ENCODE data around the gene RNU1-4.
"Not testable (repeated sequence)": the region's sequence is repeated elsewhere in the genome, so short reads cannot be mapped to it uniquely, and the experiment has no call there.

RNU1-4 gene

DNA sequence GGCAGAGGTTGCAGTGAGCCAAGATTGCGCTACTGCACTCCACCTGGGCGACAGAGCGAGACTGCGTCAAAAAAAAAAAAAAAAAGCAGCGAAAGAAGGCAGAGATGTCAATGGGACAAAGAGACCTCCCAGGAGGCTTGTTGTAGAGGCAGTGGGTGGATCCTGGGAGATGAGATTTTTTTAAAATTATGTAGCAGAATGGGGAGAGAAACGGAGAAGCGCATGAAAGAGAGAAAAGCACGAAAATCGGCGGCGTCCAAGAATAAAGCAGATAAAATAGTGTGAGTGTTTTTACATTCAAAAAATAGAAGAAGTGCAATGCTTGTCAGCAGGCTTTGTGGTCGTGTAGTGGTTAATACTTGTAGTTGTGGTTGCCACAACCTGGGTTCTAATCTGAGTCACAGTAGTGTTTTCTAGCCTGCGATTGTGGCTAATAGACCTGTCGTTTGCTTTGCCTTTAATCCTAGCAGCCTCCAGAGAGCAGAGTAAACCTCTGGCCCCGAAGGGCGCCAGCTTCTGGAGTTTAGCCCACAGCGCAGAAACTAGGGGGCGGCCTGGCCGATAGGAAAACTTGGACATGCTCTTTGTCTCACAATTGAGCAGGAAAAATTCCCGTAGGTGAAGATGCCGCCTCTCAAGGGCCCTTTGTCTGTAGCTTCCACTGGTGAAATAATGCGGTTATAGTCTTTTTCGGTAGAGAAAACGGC, 11.9 kb upstream of the RNU1-4 start:
- not testable (repeated sequence) for H3K4me3 Mint-ChIP-seq; H3K4me1 Mint-ChIP-seq (ENCODE audit: low read depth in 2 of 2); H3K9me3 Mint-ChIP-seq; H3K27ac Mint-ChIP-seq; H3K36me3 Mint-ChIP-seq (ENCODE audit: insufficient read depth); H3K27me3 Mint-ChIP-seq
- DNase-seq: peak in 1 of 3 experiments; percentile 5
- ATAC-seq (replicated peaks): peak; percentile 80

DNA sequence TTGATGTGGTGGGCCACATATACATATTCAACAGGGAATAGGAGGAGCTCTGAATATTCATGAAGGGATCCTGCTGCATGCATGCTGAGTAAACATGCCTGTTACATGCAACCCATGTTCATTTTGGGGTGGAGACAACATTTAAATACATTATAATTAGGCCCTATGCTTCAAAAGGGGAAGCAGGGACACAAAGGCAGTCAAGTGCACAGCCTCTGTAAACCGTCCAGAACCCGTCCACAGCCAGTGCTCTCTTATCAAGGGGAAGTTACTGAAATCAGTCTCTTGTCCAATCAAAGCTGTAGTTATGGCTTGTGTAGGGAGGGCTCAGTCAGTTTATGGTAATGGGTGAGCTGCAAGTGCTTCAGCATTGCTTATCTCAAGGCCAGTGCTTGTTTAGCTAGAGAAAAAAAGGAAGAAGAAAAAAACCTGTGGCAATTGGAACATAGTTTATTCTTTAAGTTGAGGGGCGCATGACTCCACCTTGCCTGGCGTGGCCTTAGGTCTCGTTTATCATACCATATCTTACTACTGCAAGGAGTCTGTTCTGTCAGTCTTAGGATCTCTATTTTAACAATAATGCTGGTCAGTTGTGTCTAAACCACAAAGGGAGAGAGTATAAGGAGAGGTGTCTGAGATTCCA, 7.9 kb upstream of the RNU1-4 start:
- not testable (repeated sequence) for H3K27me3 Mint-ChIP-seq; H3K4me1 Mint-ChIP-seq (ENCODE audit: low read depth in 2 of 2); ATAC-seq (replicated peaks); H3K27ac Mint-ChIP-seq; H3K36me3 Mint-ChIP-seq (ENCODE audit: insufficient read depth); DNase-seq; H3K9me3 Mint-ChIP-seq; H3K4me3 Mint-ChIP-seq

DNA sequence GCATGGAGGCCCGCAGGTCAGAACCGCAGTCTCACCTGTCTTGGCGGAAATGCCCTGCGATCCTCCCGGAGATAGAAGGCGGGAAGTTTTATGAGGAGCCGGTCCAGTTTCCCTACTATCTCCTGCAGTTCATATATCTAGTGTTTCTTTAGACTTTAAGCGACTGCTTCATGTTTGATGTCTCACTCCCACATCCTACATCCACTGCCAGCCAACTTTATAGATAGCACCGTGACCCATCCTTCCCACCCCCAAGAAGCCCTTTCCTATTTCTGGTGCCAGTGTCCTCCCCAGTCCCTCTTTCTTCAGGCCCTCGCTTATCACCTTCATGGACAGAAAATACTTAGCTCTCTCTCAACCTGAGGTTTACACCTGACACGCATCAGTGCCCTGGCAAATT, 914 bp downstream of the RNU1-4 start:
- not testable (repeated sequence) for H3K4me3 Mint-ChIP-seq; H3K27me3 Mint-ChIP-seq; H3K9me3 Mint-ChIP-seq; DNase-seq; H3K36me3 Mint-ChIP-seq (ENCODE audit: insufficient read depth); ATAC-seq (replicated peaks); H3K4me1 Mint-ChIP-seq (ENCODE audit: low read depth in 2 of 2); H3K27ac Mint-ChIP-seq

DNA sequence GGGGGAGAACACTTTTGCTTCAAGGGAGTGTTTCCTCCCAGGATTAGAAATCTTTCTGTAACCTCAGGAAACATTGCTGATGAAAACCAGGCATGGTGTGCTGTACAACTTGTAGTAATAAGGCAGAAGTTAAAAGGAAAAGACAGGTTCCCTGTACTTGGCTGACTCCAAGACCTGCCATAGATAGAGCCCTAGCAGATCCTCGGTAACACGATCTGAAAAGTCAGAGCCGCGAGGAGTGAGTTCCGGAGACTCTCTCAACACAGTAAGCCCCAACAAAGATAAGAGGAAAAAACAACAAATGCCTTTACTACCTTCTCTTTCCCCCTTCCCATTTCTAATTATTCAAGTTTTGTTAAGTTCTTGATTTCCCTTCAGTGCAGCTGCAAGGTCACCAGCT, 7.3 kb downstream of the RNU1-4 start:
- H3K9me3 Mint-ChIP-seq; H3K27me3 Mint-ChIP-seq; H3K4me1 Mint-ChIP-seq (ENCODE audit: low read depth in 2 of 2); H3K36me3 Mint-ChIP-seq (ENCODE audit: insufficient read depth); H3K4me3 Mint-ChIP-seq; ATAC-seq (replicated peaks); H3K27ac Mint-ChIP-seq; DNase-seq: not testable (repeated sequence)

DNA sequence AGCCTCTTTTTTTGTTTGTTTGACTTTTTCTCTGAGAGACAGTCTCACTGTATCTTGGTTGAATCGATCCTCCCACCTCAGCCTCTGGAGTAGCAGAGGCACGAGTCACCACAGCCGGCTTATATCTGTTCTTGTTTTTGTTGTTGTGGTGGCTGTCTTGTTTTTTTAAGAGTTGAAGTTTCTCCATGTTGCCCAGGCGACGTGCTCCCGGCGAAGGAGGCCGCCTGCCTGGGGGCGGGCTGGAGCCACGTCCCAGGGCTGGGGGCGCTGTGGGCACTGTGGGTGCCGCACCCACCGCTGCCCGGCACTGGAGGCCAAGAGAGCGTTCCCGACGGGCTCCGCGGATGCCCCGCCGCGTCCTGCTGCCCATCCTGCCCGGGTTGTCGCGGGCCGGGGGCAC, 8.4 kb downstream of the RNU1-4 start:
- not testable (repeated sequence) for H3K9me3 Mint-ChIP-seq; H3K4me1 Mint-ChIP-seq (ENCODE audit: low read depth in 2 of 2); H3K27ac Mint-ChIP-seq; H3K36me3 Mint-ChIP-seq (ENCODE audit: insufficient read depth); ATAC-seq (replicated peaks); H3K27me3 Mint-ChIP-seq; DNase-seq; H3K4me3 Mint-ChIP-seq

DNA sequence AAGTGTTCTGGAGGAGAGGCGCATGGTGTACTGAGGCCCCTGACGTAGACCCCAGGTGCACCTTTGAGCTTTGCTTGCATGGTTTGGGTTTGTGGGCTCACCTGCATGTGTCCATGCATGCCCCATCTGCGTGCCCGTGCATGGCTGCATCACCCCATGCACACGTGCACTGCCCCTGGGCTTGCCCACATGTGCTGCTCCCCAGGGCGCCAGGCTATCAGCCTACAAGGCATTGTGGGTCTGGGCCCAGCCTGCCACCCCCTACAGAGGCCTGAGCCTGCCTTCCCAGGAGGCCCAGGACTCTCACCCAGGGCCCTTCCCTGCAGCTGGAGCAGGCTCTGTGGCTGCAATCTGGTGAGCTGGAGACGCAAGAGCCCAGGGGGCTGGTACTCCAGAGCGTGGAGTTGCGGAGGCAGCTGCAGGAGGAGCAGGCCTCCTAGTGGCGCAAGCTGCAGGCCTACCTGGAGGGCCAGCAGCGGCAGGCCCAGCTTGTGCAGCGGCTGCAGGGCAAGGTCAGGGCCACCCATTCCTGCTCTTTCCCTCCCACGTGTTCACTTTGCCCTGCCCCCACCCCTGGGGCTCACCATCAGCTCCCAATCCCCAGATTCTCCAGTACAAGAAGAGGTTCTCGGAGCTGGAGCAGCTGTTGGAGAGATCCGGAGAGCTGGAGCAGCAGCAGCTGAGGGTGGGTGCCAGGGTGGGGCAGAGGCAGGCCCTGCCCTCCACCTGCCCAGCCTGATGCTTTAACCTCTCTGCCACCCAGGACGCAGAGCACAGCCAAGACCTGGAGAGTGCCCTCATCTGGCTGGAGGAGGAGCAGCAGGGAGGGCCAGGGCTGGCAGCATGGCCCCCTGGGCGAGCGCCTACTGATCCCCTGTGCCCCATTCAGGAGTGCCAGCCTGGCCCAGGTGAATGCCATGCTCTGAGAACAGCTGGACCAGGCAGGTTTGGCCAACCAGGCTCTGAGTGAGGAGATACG, 9.9 kb downstream of the RNU1-4 start:
- H3K27me3 Mint-ChIP-seq; H3K4me1 Mint-ChIP-seq (ENCODE audit: low read depth in 2 of 2): not testable (repeated sequence)
- ATAC-seq (replicated peaks): peak; percentile 69

DNA sequence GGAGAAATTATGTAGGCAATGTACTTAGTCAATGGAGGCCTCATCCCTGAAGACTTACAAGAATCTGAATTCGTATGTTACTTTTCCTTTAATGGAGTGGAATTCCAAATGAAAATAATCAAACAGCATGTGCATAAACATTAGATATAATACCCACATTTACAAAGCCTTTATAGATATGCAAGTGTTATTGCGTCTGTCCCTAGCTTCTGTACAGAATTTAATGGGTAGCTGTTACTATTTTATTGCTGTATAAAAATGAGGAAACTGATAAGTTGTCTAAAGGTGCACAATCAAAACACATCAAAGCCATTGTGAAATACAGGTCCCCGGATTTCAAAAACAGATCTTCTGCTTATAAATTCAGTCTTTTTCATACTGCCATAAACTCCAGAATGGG, 12.5 kb downstream of the RNU1-4 start:
- ATAC-seq (replicated peaks); H3K36me3 Mint-ChIP-seq (ENCODE audit: insufficient read depth); H3K27me3 Mint-ChIP-seq; H3K4me3 Mint-ChIP-seq; H3K27ac Mint-ChIP-seq; H3K4me1 Mint-ChIP-seq (ENCODE audit: low read depth in 2 of 2); DNase-seq; H3K9me3 Mint-ChIP-seq: not testable (repeated sequence)

More for the DNA sequence above, 9.9 kb downstream of the RNU1-4 start:
- not testable (repeated sequence) for H3K9me3 Mint-ChIP-seq; DNase-seq; H3K4me3 Mint-ChIP-seq; H3K36me3 Mint-ChIP-seq (ENCODE audit: insufficient read depth); H3K27ac Mint-ChIP-seq

DNA sequence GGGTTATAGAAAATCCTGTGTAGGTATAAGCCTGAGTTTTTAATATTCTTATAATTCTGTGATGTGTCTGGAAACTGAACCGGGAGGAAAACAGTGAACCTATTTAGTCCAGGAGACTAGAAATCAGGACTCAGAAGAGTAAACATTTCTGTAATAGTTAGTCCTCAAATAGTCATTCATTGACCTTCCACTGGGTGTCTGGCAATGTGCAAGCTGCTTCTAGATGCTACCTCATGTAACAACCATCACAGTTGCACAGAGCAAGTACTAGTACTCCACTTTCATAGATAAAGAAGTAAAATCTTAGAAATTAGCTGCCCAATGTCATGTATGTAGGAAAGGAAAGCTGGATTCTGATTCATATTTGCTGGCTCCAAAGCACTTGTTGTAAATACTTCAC, 15.1 kb downstream of the RNU1-4 start:
- not testable (repeated sequence) for ATAC-seq (replicated peaks); H3K27ac Mint-ChIP-seq; H3K4me3 Mint-ChIP-seq; H3K27me3 Mint-ChIP-seq; H3K36me3 Mint-ChIP-seq (ENCODE audit: insufficient read depth); H3K9me3 Mint-ChIP-seq; DNase-seq; H3K4me1 Mint-ChIP-seq (ENCODE audit: low read depth in 2 of 2)

DNA sequence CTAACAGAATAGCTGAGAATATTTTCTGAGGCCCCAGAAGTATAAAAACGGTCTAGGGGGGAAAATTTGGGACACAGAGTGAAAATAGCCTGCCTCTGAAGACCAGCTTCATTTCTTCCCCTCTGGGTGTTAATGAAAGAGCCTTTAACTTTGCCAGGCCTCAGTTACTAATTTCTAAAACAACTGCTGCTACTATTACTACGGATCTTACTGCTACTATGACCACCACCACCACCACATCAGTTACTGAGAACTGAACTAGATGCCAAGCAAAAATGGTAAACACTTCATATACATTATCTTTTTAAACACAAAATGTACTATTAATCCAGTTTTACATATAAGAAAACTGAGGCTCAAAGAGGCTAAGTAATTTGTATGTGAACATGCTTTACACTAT, 15.6 kb downstream of the RNU1-4 start:
- not testable (repeated sequence) for DNase-seq; H3K27me3 Mint-ChIP-seq; H3K36me3 Mint-ChIP-seq (ENCODE audit: insufficient read depth); H3K4me1 Mint-ChIP-seq (ENCODE audit: low read depth in 2 of 2); ATAC-seq (replicated peaks); H3K9me3 Mint-ChIP-seq; H3K27ac Mint-ChIP-seq; H3K4me3 Mint-ChIP-seq

DNA sequence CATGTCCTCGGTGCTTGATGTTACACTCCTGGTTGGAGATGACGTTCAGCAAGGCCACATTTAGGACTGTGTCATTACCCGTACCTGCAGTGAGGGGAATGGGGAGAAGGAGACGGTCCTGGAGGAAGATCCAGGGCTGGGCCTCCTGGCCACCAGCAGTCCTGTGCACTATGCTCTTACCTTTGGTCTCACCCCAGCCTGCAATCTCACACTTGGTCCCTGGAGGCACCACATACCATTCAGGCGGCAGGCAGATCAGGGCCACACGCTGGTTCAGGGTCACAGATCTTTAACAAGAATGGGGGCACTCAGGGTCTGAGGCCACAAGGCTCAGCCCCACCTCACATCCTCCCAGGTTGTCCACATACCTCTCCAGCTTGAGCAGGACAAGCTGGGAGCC, 17.3 kb downstream of the RNU1-4 start:
- DNase-seq; ATAC-seq (replicated peaks); H3K4me1 Mint-ChIP-seq (ENCODE audit: low read depth in 2 of 2); H3K9me3 Mint-ChIP-seq; H3K36me3 Mint-ChIP-seq (ENCODE audit: insufficient read depth); H3K27me3 Mint-ChIP-seq; H3K27ac Mint-ChIP-seq; H3K4me3 Mint-ChIP-seq: not testable (repeated sequence)

DNA sequence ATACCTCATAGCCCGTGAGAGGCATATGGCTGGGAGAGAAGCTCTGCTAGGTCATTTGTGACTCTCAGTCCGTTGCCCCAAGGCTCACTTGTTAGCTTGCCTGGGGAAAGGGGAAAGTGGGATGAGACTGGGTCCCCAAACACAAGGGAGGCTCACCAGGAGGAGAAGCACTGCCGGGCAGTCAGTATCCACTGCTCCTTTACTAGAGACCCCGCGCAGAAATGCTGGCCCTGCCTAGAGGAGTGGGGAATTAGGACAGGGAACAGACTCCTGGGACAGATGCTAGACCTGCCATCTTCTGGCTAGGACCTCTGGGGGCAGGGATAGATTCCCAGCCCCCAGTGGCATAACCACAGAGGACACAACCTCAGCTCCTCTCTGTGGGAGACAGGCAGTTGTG, 17.7 kb downstream of the RNU1-4 start:
- ATAC-seq (replicated peaks); H3K27me3 Mint-ChIP-seq; H3K36me3 Mint-ChIP-seq (ENCODE audit: insufficient read depth); H3K4me3 Mint-ChIP-seq; H3K9me3 Mint-ChIP-seq; DNase-seq; H3K27ac Mint-ChIP-seq; H3K4me1 Mint-ChIP-seq (ENCODE audit: low read depth in 2 of 2): not testable (repeated sequence)

DNA sequence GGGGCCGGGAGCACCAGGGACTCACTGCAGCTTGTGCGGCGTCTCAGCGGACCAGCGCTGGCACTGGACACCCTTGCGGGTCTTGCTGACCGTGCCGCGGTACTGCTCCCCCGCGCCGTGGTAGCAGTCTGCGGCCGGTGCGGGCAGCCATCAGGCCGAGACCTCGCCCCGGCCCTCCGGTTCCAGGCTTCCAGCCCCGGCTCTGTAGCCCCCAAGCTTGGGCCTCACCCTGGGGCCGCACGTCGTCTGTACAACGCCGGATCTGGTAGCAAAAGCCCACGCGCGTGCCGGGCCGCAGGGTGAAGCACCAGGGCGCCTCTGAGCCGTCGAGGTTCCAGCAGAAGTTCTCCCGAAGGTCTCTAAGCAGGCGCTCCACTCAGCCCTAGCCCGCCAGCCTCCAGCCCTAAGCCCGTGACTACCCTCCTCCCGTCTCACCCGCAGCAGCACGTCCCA, 18.8 kb downstream of the RNU1-4 start:
- H3K4me3 Mint-ChIP-seq; H3K9me3 Mint-ChIP-seq; DNase-seq; H3K4me1 Mint-ChIP-seq (ENCODE audit: low read depth in 2 of 2); H3K27ac Mint-ChIP-seq; H3K27me3 Mint-ChIP-seq; H3K36me3 Mint-ChIP-seq (ENCODE audit: insufficient read depth): not testable (repeated sequence)
- ATAC-seq (replicated peaks): peak; percentile 20

DNA sequence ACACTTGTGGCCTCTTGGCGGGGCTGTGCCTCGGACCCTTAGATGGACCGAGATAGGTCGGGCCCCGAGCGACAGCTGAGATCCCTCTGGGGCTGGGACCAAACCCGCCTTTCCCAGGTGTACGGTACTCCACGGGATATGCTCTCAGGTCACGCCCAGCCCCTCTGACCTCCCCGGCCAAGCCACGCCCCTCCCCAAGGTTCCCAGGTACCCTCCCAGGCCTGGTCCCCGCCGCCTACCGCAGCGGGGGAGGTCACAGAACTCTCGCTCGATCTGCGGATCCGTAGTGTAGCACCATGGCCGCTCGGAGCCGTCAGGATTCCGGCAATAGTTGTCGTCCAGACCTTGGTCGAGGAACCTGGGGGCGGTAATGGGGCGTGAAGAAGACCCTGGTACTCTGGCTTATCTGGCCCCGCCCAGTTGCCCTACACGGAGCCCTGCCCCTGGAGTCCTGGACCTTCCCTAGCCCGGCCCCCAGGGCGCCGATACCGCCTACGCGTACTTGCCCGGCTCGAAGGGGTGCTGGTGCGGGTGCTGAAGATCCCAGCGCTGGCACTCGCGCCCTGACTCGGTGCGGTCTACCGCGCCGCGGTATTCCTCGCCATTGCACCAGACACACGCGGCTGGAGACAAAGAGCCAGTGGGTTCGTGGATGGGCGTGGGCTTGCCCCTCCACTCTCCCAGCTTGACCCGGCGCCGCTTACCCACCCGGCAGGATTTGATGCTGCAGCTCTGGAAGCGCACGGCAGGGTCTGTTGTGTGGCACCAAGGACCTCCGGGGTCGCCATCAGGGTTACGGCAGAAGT, 19.5 kb downstream of the RNU1-4 start:
- ATAC-seq (replicated peaks): peak; percentile 62
- H3K27ac Mint-ChIP-seq; H3K36me3 Mint-ChIP-seq (ENCODE audit: insufficient read depth); H3K4me1 Mint-ChIP-seq (ENCODE audit: low read depth in 2 of 2); DNase-seq; H3K4me3 Mint-ChIP-seq; H3K27me3 Mint-ChIP-seq; H3K9me3 Mint-ChIP-seq: not testable (repeated sequence)
